Keratinocyte (primary cell): ENCODE results near the gene IGF1R.

Source experiments
- CTCF ChIP-seq, 3 experiments: IDR thresholded peaks in 1 of 3; conservative IDR thresholded peaks in 1 of 3; optimal IDR thresholded peaks in 1 of 3; 2 replicates in 2 of 3; 3 replicates in 1 of 3; pipeline versions ENCODE3 to v1.5.1; 2011; ENCODE audit warnings: low read length in 3 of 3, mild to moderate bottlenecking in 3 of 3, moderate library complexity in 2 of 3, control low read depth in 1 of 3, inconsistent platforms in 1 of 3; ENCODE audit not compliant: insufficient read depth in 2 of 3; ENCODE audit errors: extremely low read depth in 1 of 3
- EZH2 ChIP-seq: IDR thresholded peaks from one replicate; pipeline ENCODE4 v1.6.1; 2012; ENCODE audit warnings: inconsistent platforms, mild to moderate bottlenecking, low read length, moderate library complexity

GRCh38 chr15:98765610-98766009, 117.3 kb downstream of the IGF1R start:
- TF ChIP-seq EZH2 (no peak), CTCF (optimal IDR thresholded peaks at IDR 0.05 in 1 of 3, IDR thresholded peaks at IDR 0.05 in 1 of 3, conservative IDR thresholded peaks at IDR 0.05 in 1 of 3; ENCODE audit: extremely low read depth in 1 of 3, insufficient read depth in 2 of 3, low read length in 3 of 3) (no peak)
